Muscle layer of duodenum (tissue), 2 donors: ENCODE measurements around the gene SFRP4.

ENCODE experiments used
- H3K27ac ChIP-seq: one replicate; pipeline ENCODE4 v1.7.0; 2013; ENCODE audit warnings: mild to moderate bottlenecking, low read length
- H3K27me3 ChIP-seq: one replicate; pipeline ENCODE4 v1.7.0; 2013; ENCODE audit warnings: low read depth, mild to moderate bottlenecking, control low read depth, low read length
- H3K36me3 ChIP-seq, 2 donors: one replicate each; pipeline ENCODE4 v1.7.0; 2013; ENCODE audit warnings: low read length in 2 of 2, control low read depth in 1 of 2, mild to moderate bottlenecking in 1 of 2; ENCODE audit not compliant: insufficient read depth in 2 of 2, control insufficient read depth in 1 of 2
- H3K4me1 ChIP-seq, 2 donors: one replicate each; pipeline ENCODE4 v1.7.0; 2013; ENCODE audit warnings: low read length in 2 of 2, mild to moderate bottlenecking in 2 of 2, control low read depth in 1 of 2, moderate library complexity in 1 of 2; ENCODE audit not compliant: insufficient read depth in 2 of 2, control insufficient read depth in 1 of 2
- H3K4me3 ChIP-seq, 2 donors: one replicate each; pipeline ENCODE4 v1.7.0; 2013; ENCODE audit warnings: low read length in 2 of 2, low read depth in 1 of 2, mild to moderate bottlenecking in 1 of 2
- H3K9me3 ChIP-seq, 2 donors: one replicate each; pipeline ENCODE4 v1.7.0; 2013; ENCODE audit warnings: low read length in 2 of 2, control low read depth in 1 of 2, mild to moderate bottlenecking in 1 of 2; ENCODE audit not compliant: control insufficient read depth in 1 of 2
- donor health status: healthy.

The SFRP4 gene

DNA sequence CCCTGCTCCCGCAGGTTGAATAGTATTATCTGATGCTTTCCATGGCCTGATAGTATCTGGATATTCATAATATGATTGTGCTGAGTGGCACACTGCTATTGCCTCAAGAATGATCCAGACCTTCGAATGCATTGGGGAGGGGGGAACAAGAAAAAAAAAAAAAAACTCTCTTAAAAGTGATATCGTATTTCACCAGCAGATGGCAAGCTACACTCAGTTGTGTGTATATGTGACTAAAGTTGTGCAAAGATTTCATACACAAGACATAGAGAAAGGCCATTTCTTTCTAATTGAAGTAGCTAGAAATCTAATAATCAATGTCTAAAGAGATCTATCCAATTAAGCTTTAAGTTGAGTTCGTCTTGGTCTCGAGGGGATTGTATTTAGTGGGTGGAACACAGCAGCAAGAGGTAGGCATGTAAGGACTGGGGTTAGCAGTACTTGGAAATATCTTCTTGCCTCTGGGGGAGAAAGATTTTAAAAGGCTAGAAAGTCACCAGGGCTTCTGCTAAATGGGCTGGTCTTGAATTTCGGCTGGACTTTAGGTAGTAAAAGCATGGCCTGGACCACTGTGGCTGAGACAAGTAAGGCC lies 15.3 kb downstream of the SFRP4 start:
- Histone ChIP-seq H3K27ac (no peak overlapping the region), H3K27me3 (no peaks in the 10 kb centered on the region), H3K4me1 (peaks cover 0 to 14% of the 10 kb centered on the region in 2 donors), H3K9me3 (no peaks in the 10 kb centered on the region), H3K36me3 (no peaks in the 10 kb centered on the region), H3K4me3 (no peak overlapping the region)

DNA sequence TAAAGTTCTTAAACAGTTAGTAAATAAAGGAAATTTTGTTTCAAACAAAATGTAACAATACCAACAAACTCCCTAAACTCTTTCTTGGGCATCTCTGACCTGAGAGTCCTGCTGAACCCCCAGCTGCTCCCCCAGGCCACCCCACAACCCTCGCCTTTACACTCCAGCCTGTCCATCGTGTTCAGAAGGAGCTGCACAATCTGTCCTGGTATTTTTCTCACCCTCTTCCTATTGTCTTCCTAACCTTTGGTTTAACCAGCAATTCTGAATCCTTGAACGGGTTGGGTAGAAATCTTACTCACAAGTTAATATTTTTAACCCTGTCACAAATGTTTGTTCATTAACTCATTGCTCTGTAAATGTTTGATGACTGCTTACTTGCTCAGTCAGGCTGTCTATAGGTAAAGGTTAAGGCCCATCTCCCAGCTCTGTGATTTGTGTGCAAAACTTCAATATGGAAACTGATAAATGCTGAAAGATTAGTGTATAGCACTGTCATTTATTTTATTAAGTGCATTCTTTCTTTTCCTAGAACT lies 16.8 kb downstream of the SFRP4 start:
- Histone ChIP-seq H3K27me3 (no peaks in the 10 kb centered on the region), H3K9me3 (no peaks in the 10 kb centered on the region)

DNA sequence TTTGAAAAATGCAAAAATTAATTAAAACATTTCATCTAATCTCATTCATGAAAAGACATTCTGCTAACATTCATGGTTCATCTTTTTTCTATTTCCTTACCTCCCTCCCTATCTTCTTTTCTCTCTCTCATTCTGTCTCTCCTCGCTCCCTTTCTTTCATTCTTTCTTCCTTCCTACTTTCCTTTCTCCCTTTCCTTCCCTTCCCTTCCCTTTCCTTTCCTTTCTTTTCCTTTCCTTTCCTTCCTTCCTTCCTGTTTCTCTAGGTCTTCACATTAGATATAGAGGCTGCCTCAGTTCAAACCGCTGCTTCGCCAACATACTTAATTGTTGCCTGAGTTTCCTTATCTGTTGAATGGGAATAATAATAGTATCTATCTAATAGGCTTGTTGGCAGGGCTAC lies 21.9 kb downstream of the SFRP4 start:
- Histone ChIP-seq H3K27me3 (no peaks in the 10 kb centered on the region), H3K27ac (no peak overlapping the region), H3K36me3 (no peaks in the 10 kb centered on the region), H3K4me3 (no peak overlapping the region), H3K9me3 (no peaks in the 10 kb centered on the region), H3K4me1 (no peaks in the 10 kb centered on the region)

More for the DNA sequence above, 16.8 kb downstream of the SFRP4 start:
- H3K4me1 ChIP-seq = peaks cover 0 to 14% of the 10 kb centered on the region in 2 donors
- no peak overlapping the region for H3K27ac ChIP-seq
- no peaks in the 10 kb centered on the region for H3K36me3 ChIP-seq
- H3K4me3 ChIP-seq = no peak overlapping the region

DNA sequence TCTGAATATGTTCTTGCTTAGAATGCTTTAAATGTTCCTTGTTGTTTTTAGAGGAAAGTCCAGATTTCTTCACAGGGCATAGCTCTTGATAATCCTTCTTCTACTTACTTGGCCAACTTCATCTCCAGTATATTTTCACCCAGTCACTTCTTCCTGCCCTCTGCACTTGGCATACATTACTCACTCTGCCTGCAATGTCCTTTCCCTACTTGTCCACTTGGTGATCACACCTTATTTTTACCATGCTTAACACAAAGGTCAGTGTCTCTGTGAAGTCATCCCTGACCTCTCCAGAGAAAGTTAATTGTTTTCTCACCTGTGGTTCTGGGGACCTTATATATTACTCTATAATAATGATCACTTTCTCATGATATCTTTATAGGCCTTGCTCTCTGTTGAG lies 23.3 kb downstream of the SFRP4 start:
- Histone ChIP-seq H3K36me3 (no peaks in the 10 kb centered on the region), H3K27ac (no peak overlapping the region), H3K9me3 (no peaks in the 10 kb centered on the region), H3K27me3 (no peaks in the 10 kb centered on the region), H3K4me1 (no peaks in the 10 kb centered on the region), H3K4me3 (no peak overlapping the region)

DNA sequence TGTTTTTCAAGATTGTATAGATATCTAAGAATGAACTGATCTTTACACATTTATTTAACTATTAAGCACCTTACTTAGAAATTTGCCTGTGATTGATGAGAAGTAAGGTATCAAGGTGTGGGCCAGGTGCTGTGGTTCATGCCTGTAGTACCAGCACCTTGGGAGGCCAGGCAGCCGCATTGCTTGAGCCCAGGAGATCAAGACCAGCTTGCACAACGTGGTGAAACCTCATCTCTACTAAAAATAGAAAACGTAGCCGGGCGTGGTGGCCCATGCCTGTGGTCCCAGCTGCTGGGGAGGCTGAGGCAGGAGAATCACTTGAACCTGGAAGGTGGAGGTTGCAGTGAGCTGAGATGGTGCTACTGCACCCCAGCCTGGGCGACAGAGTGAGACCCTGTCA lies 34.5 kb downstream of the SFRP4 start:
- no peak overlapping the region for H3K27ac ChIP-seq
- no peaks in the 10 kb centered on the region for H3K4me1 ChIP-seq
- H3K4me3 ChIP-seq = no peak overlapping the region
- no peaks in the 10 kb centered on the region for H3K36me3 ChIP-seq
- no peaks in the 10 kb centered on the region for H3K27me3 ChIP-seq
- H3K9me3 ChIP-seq = no peaks in the 10 kb centered on the region
